ENCODE measurements around the gene EMX1.
"Not testable (repeated sequence)": the region's sequence is repeated elsewhere in the genome, so short reads cannot be mapped to it uniquely, and the experiment has no call there.

Gene EMX1

GRCh38 chr2:72893594-72894319, 23.6 kb upstream of the EMX1 start:
- Mint-ChIP-seq H3K4me1 (peaks cover 7% of the 10 kb centered on the region), H3K36me3 (ENCODE audit: insufficient read depth) (peaks cover 2% of the 10 kb centered on the region), H3K27ac (ENCODE audit: low read depth) (no peak overlapping the region), H3K27me3 (peaks cover 88% of the 10 kb centered on the region), H3K9me3 (no peaks in the 10 kb centered on the region), H3K4me3 (no peak overlapping the region)
- DNase-seq (ENCODE audit: low spot score in 2 of 2) (no peak), ATAC-seq (replicated peaks; ENCODE audit: extremely low read depth, poor library complexity, severe bottlenecking) (no peak)

GRCh38 chr2:72894514-72894913, 22.8 kb upstream of the EMX1 start:
- H3K9me3 Mint-ChIP-seq: no peaks in the 10 kb centered on the region
- H3K27ac Mint-ChIP-seq (ENCODE audit: low read depth): no peak overlapping the region
- peaks cover 81% of the 10 kb centered on the region for H3K27me3 Mint-ChIP-seq

DNA sequence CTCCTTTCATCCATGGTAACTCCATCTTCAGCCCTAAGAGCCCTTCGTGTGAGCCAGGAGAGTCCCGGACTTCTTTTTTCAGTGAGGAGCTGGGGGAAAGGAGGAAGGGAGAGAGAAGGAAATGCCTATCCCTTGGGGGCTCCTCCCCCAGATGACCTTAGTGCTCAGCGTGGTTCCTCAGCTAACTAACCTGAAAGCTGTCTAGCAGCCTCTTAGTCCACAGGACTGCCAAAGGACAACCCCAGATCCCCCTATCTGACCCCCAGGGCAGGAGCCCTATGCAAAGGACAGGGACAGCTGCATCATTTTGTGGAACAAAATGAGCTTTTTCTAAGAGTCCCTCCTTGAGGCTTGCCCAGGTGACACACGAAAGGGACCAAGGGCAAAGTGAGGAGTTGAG, 22.2 kb upstream of the EMX1 start:
- H3K36me3 Mint-ChIP-seq (ENCODE audit: insufficient read depth): peaks cover 2% of the 10 kb centered on the region
- H3K9me3 Mint-ChIP-seq: no peaks in the 10 kb centered on the region
- H3K27ac Mint-ChIP-seq (ENCODE audit: low read depth): no peak overlapping the region
- peaks cover 7% of the 10 kb centered on the region for H3K4me1 Mint-ChIP-seq
- DNase-seq (ENCODE audit: low spot score in 2 of 2) (no peak), ATAC-seq (replicated peaks; ENCODE audit: extremely low read depth, poor library complexity, severe bottlenecking) (no peak)
- H3K27me3 Mint-ChIP-seq: peaks cover 74% of the 10 kb centered on the region
- no peak overlapping the region for H3K4me3 Mint-ChIP-seq

More at GRCh38 chr2:72894514-72894913, 22.8 kb upstream of the EMX1 start:
- no peak for DNase-seq (ENCODE audit: low spot score in 2 of 2)
- Mint-ChIP-seq H3K4me1 (peaks cover 7% of the 10 kb centered on the region), H3K36me3 (ENCODE audit: insufficient read depth) (peaks cover 2% of the 10 kb centered on the region), H3K4me3 (no peak overlapping the region)
- no peak for ATAC-seq (replicated peaks; ENCODE audit: extremely low read depth, poor library complexity, severe bottlenecking)

DNA sequence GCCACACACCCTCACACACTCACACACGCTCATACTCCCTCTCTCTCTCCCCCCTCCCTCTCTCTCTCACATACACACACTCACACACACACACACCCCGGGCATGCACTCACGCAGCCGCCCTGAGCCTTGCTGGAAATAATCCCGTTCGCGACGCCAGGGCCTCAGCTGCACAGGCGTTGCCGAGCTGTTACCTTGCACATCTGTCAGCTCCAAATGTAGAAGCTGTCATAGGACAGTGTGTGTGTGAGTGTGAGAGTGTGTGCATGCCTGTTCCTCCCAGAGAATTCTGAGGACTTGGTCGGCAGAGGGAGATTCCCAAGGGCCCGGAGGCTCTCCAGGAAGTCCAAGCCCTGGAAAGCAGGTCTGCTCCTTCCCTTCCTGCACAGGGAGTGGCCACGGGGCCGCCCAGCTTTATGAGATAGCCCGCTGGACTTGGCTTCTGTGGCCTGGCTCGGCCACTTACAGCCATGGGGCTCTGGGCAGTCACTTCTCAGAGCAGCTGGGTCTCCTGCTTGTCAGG, 21.5 kb upstream of the EMX1 start:
- H3K27ac Mint-ChIP-seq (ENCODE audit: low read depth): no peak overlapping the region
- ATAC-seq (replicated peaks; ENCODE audit: extremely low read depth, poor library complexity, severe bottlenecking): no peak

GRCh38 chr2:72896446-72896845, 20.9 kb upstream of the EMX1 start:
- Mint-ChIP-seq H3K27ac (ENCODE audit: low read depth) (no peak overlapping the region), H3K27me3 (peaks cover 72% of the 10 kb centered on the region), H3K36me3 (ENCODE audit: insufficient read depth) (peaks cover 2% of the 10 kb centered on the region), H3K4me1 (peaks cover 7% of the 10 kb centered on the region), H3K4me3 (no peak overlapping the region), H3K9me3 (no peaks in the 10 kb centered on the region)
- ATAC-seq (replicated peaks; ENCODE audit: extremely low read depth, poor library complexity, severe bottlenecking): no peak
- no peak for DNase-seq (ENCODE audit: low spot score in 2 of 2)

More for the DNA sequence above, 21.5 kb upstream of the EMX1 start:
- peaks cover 2% of the 10 kb centered on the region for H3K36me3 Mint-ChIP-seq (ENCODE audit: insufficient read depth)
- DNase-seq (ENCODE audit: low spot score in 2 of 2): no peak
- peaks cover 72% of the 10 kb centered on the region for H3K27me3 Mint-ChIP-seq
- no peaks in the 10 kb centered on the region for H3K9me3 Mint-ChIP-seq
- H3K4me1 Mint-ChIP-seq: peaks cover 7% of the 10 kb centered on the region
- no peak overlapping the region for H3K4me3 Mint-ChIP-seq

DNA sequence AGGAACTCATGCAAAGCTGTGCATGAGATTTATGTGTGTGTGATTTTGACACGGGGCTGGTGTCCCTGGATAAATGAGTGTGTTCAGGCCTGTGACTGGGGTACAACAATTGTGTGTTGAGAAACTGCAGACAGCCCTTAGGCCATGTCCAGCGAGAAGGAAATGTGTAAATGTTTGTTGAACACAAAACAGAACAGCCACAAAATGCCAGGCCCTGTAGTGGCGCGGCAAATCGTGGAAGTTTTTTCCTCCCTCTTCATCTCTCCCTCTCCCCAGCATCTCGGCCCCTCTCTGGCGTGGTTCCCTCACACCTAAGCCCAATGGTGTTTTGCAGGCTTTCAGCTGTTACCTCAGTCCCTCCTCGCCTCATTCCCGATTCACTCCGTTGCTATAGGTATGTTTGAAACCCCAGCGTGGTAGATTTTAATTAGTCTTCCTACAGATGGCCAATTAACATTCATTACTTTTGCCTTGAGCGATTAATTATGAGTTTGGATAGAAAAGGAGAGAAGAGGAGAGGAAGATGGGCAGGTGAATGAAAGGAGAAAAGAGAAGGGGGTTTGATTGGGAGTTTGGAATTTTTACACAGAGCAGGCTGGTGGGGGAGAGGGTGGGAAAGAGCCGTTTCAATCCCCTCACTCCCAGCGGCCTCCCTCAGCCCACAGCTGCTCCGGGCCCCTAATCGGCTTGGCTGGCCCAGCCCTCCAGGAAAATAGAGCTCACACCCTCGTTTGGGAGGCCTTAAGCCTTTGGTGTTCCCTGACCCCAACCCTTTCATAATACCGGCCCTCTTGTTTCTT, 19.3 kb upstream of the EMX1 start:
- H3K36me3 Mint-ChIP-seq (ENCODE audit: insufficient read depth): peaks cover 2% of the 10 kb centered on the region
- no peak overlapping the region for H3K4me3 Mint-ChIP-seq
- ATAC-seq (replicated peaks; ENCODE audit: extremely low read depth, poor library complexity, severe bottlenecking) (no peak), DNase-seq (ENCODE audit: low spot score in 2 of 2) (no peak)
- no peak overlapping the region for H3K27ac Mint-ChIP-seq (ENCODE audit: low read depth)
- H3K4me1 Mint-ChIP-seq: peaks cover 7% of the 10 kb centered on the region
- peaks cover 74% of the 10 kb centered on the region for H3K27me3 Mint-ChIP-seq
- H3K9me3 Mint-ChIP-seq: no peaks in the 10 kb centered on the region

- Mint-ChIP-seq H3K27me3 (peaks cover 76% of the 10 kb centered on the region), H3K4me1 (peaks cover 7% of the 10 kb centered on the region), H3K9me3 (no peaks in the 10 kb centered on the region), H3K36me3 (ENCODE audit: insufficient read depth) (peaks cover 2% of the 10 kb centered on the region), H3K27ac (ENCODE audit: low read depth) (no peak overlapping the region), H3K4me3 (no peak overlapping the region)
- ATAC-seq (replicated peaks; ENCODE audit: extremely low read depth, poor library complexity, severe bottlenecking) (no peak), DNase-seq (ENCODE audit: low spot score in 2 of 2) (no peak)
Observed at GRCh38 chr2:72898585-72898906, 18.8 kb upstream of the EMX1 start.

GRCh38 chr2:72900191-72900825, 17.0 kb upstream of the EMX1 start:
- Mint-ChIP-seq H3K36me3 (ENCODE audit: insufficient read depth) (peaks cover 2% of the 10 kb centered on the region), H3K27ac (ENCODE audit: low read depth) (no peak overlapping the region), H3K9me3 (no peaks in the 10 kb centered on the region), H3K27me3 (peaks cover 66% of the 10 kb centered on the region), H3K4me3 (no peak overlapping the region), H3K4me1 (peaks cover 6% of the 10 kb centered on the region)
- DNase-seq (ENCODE audit: low spot score in 2 of 2): no peak
- no peak for ATAC-seq (replicated peaks; ENCODE audit: extremely low read depth, poor library complexity, severe bottlenecking)

GRCh38 chr2:72901426-72901825, 15.9 kb upstream of the EMX1 start:
- Mint-ChIP-seq H3K9me3 (no peaks in the 10 kb centered on the region), H3K27me3 (peaks cover 66% of the 10 kb centered on the region)
- ATAC-seq (replicated peaks; ENCODE audit: extremely low read depth, poor library complexity, severe bottlenecking): no peak

DNA sequence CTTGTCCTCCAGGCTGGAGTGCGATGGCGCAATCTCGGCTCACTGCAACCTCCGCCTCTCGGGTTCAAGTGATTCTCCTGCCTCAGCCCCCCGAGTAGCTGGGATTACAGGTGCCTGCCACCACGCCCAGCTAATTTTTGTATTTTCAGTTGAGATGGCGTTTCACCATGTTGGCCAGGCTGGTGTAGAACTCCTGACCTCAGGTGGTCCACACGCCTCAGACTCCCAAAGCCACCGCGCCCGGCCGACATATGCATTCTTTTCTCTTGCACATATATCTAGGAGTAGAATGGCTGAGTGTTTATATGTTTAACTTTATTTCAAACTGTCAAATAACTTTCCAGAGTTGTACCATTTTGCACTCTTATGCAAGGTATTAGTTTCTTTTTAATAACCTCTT, 9.9 kb upstream of the EMX1 start:
- not testable (repeated sequence) for H3K36me3 Mint-ChIP-seq (ENCODE audit: insufficient read depth); H3K4me1 Mint-ChIP-seq; H3K9me3 Mint-ChIP-seq; ATAC-seq (replicated peaks; ENCODE audit: extremely low read depth, poor library complexity, severe bottlenecking); H3K4me3 Mint-ChIP-seq; H3K27ac Mint-ChIP-seq (ENCODE audit: low read depth); DNase-seq (ENCODE audit: low spot score in 2 of 2)
- peaks cover 84% of the 10 kb centered on the region for H3K27me3 Mint-ChIP-seq

More at GRCh38 chr2:72901426-72901825, 15.9 kb upstream of the EMX1 start:
- Mint-ChIP-seq H3K4me1 (no peaks in the 10 kb centered on the region), H3K36me3 (ENCODE audit: insufficient read depth) (peaks cover 2% of the 10 kb centered on the region), H3K27ac (ENCODE audit: low read depth) (no peak overlapping the region), H3K4me3 (no peak overlapping the region)
- no peak for DNase-seq (ENCODE audit: low spot score in 2 of 2)

- peaks cover 7% of the 10 kb centered on the region for H3K4me1 Mint-ChIP-seq
- ATAC-seq (replicated peaks; ENCODE audit: extremely low read depth, poor library complexity, severe bottlenecking): no peak
- H3K27ac Mint-ChIP-seq (ENCODE audit: low read depth): no peak overlapping the region
- no peak overlapping the region for H3K4me3 Mint-ChIP-seq
- no peak for DNase-seq (ENCODE audit: low spot score in 2 of 2)
- peaks cover 86% of the 10 kb centered on the region for H3K27me3 Mint-ChIP-seq
- no peaks in the 10 kb centered on the region for H3K9me3 Mint-ChIP-seq
- H3K36me3 Mint-ChIP-seq (ENCODE audit: insufficient read depth): no peaks in the 10 kb centered on the region
Observed at GRCh38 chr2:72908741-72909140, 8.6 kb upstream of the EMX1 start.

DNA sequence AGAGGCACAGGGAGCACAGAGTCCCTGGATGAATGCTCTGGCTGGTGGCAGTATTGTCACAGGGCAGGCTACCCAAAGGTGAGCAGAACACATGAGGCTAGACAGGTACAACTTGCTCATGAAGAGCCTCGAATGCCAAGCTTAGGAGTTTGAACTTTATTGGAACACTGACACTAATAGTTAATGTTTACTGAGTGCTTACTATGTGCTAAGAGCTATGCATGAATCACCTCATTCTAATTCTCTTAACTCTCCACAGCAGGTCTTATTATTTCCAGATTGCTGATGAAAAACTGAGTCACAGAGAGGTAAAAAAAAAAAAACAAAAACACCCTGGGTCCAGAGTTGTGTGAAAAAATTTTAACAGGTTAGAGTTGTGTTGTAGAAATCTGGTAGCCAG, 6.1 kb upstream of the EMX1 start:
- DNase-seq (ENCODE audit: low spot score in 2 of 2): no peak
- ATAC-seq (replicated peaks; ENCODE audit: extremely low read depth, poor library complexity, severe bottlenecking): no peak
- Mint-ChIP-seq H3K9me3 (no peaks in the 10 kb centered on the region), H3K36me3 (ENCODE audit: insufficient read depth) (no peaks in the 10 kb centered on the region), H3K4me3 (no peak overlapping the region), H3K27ac (ENCODE audit: low read depth) (no peak overlapping the region), H3K4me1 (peaks cover 26% of the 10 kb centered on the region), H3K27me3 (peaks cover 92% of the 10 kb centered on the region)

Data from central memory CD8-positive, alpha-beta T cell (primary cell).